Stimulated activated memory B cell treated with anti-CD40 and anti-IgM and Interleukin-4, amounts not matched to agents 10 μg/mL and 1 μg/mL and 100 μg/mL, for 72 hours (primary cell): Measurements from ENCODE around the gene EGFR.

ENCODE experiments used
- ATAC-seq: fragments of 150-1000 bp; cut with Tn5 transposase; 2 replicates; pipeline ENCODE4 v1.10.0; 2021
- H3K27ac Mint-ChIP-seq: one replicate; pipeline ENCODE4 v1.8.0; 2022; ENCODE audit warnings: mild to moderate bottlenecking, mixed read lengths
- H3K27me3 Mint-ChIP-seq: one replicate; pipeline ENCODE4 v1.8.0; 2022; ENCODE audit warnings: mixed read lengths
- H3K36me3 Mint-ChIP-seq: one replicate; pipeline ENCODE4 v1.8.0; 2022; ENCODE audit warnings: mixed read lengths
- H3K4me1 Mint-ChIP-seq: one replicate; pipeline ENCODE4 v1.8.0; 2022; ENCODE audit warnings: mixed read lengths
- H3K4me3 Mint-ChIP-seq: one replicate; pipeline ENCODE4 v1.8.0; 2022; ENCODE audit warnings: mild to moderate bottlenecking, moderate library complexity, mixed read lengths
- H3K9me3 Mint-ChIP-seq: one replicate; pipeline ENCODE4 v1.8.0; 2022; ENCODE audit warnings: mixed read lengths

EGFR gene

DNA sequence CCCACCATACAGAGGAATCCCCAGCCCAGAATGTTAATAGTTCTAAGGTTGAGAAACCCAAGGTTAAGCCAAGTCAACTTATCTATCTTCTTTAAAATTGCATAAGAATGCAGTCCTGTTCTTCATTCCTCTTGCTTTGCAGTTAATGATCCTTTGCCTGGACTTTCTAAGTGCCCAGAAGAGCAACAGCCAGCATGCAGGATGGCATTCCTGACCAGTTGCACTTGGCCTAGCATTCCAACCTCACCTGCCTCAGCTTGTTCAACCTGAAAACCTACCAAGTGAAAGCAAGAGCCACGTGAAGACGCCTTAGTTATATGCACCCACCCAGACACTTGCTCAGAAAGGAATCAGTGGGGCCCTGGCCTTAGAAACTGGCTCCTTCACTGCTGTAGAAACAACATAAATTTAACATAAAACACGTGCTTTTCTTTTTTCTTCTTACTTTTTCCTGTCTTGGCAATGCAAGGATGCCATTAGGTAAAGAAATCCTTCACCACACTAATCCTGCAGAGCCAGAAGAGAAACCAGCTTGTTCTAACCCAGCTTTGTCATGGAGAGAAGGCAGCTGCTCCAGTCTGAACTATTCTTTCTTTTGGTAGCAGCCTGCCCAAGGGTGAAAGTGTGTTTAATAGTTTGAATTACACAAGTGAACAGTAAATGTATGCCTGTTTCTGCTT lies 25.0 kb downstream of the EGFR start:
- Mint-ChIP-seq H3K9me3 (no peaks in the 10 kb centered on the region), H3K4me3 (no peak overlapping the region), H3K36me3 (no peaks in the 10 kb centered on the region), H3K4me1 (no peaks in the 10 kb centered on the region), H3K27me3 (no peaks in the 10 kb centered on the region), H3K27ac (no peak overlapping the region)
- ATAC-seq = no peak

- H3K9me3 Mint-ChIP-seq = no peaks in the 10 kb centered on the region
- H3K27ac Mint-ChIP-seq = no peak overlapping the region
- no peak overlapping the region for H3K4me3 Mint-ChIP-seq
- ATAC-seq = no peak
- H3K4me1 Mint-ChIP-seq = no peaks in the 10 kb centered on the region
- no peaks in the 10 kb centered on the region for H3K36me3 Mint-ChIP-seq
- no peaks in the 10 kb centered on the region for H3K27me3 Mint-ChIP-seq
These were observed 25.5 kb downstream of the EGFR start for GRCh38 chr7:55044371-55044717.

- H3K36me3 Mint-ChIP-seq = no peaks in the 10 kb centered on the region
- H3K27me3 Mint-ChIP-seq = peaks cover 4% of the 10 kb centered on the region
- H3K27ac Mint-ChIP-seq = no peak overlapping the region
- H3K4me1 Mint-ChIP-seq = no peaks in the 10 kb centered on the region
- no peaks in the 10 kb centered on the region for H3K9me3 Mint-ChIP-seq
- H3K4me3 Mint-ChIP-seq = no peak overlapping the region
- no peak for ATAC-seq
These were observed 26.0 kb downstream of the EGFR start for GRCh38 chr7:55044791-55045190.

- no peak for ATAC-seq
- Mint-ChIP-seq H3K4me1 (no peaks in the 10 kb centered on the region), H3K27ac (no peak overlapping the region), H3K9me3 (no peaks in the 10 kb centered on the region), H3K27me3 (peaks cover 10% of the 10 kb centered on the region), H3K36me3 (no peaks in the 10 kb centered on the region), H3K4me3 (no peak overlapping the region)
These were observed 27.9 kb downstream of the EGFR start for GRCh38 chr7:55046582-55047342.

- Mint-ChIP-seq H3K4me1 (no peaks in the 10 kb centered on the region), H3K27ac (no peak overlapping the region), H3K9me3 (no peaks in the 10 kb centered on the region), H3K27me3 (peaks cover 19% of the 10 kb centered on the region), H3K36me3 (no peaks in the 10 kb centered on the region), H3K4me3 (no peak overlapping the region)
- ATAC-seq = no peak
These were observed 29.5 kb downstream of the EGFR start for GRCh38 chr7:55048221-55048859.

- no peak overlapping the region for H3K4me3 Mint-ChIP-seq
- no peaks in the 10 kb centered on the region for H3K4me1 Mint-ChIP-seq
- no peak overlapping the region for H3K27ac Mint-ChIP-seq
- H3K27me3 Mint-ChIP-seq = peaks cover 34% of the 10 kb centered on the region
- no peak for ATAC-seq
- no peaks in the 10 kb centered on the region for H3K9me3 Mint-ChIP-seq
- no peaks in the 10 kb centered on the region for H3K36me3 Mint-ChIP-seq
These were observed 31.5 kb downstream of the EGFR start for GRCh38 chr7:55050281-55050680.

GRCh38 chr7:55052081-55052480 lies 33.3 kb downstream of the EGFR start:
- no peaks in the 10 kb centered on the region for H3K9me3 Mint-ChIP-seq
- no peaks in the 10 kb centered on the region for H3K36me3 Mint-ChIP-seq
- H3K27ac Mint-ChIP-seq = no peak overlapping the region
- ATAC-seq = no peak
- H3K4me3 Mint-ChIP-seq = no peak overlapping the region
- H3K4me1 Mint-ChIP-seq = no peaks in the 10 kb centered on the region
- H3K27me3 Mint-ChIP-seq = peaks cover 35% of the 10 kb centered on the region

GRCh38 chr7:55052741-55053427 lies 34.1 kb downstream of the EGFR start:
- H3K9me3 Mint-ChIP-seq = no peaks in the 10 kb centered on the region
- no peak overlapping the region for H3K4me3 Mint-ChIP-seq
- peaks cover 35% of the 10 kb centered on the region for H3K27me3 Mint-ChIP-seq
- no peak for ATAC-seq
- no peak overlapping the region for H3K27ac Mint-ChIP-seq
- H3K4me1 Mint-ChIP-seq = no peaks in the 10 kb centered on the region
- no peaks in the 10 kb centered on the region for H3K36me3 Mint-ChIP-seq

- Mint-ChIP-seq H3K4me3 (no peak overlapping the region), H3K9me3 (peaks cover 3% of the 10 kb centered on the region), H3K27ac (no peak overlapping the region), H3K27me3 (peaks cover 35% of the 10 kb centered on the region), H3K36me3 (no peaks in the 10 kb centered on the region), H3K4me1 (no peaks in the 10 kb centered on the region)
- ATAC-seq = no peak
These were observed 35.1 kb downstream of the EGFR start for GRCh38 chr7:55053651-55054571.

GRCh38 chr7:55054758-55055157 lies 35.9 kb downstream of the EGFR start:
- Mint-ChIP-seq H3K36me3 (no peaks in the 10 kb centered on the region), H3K4me1 (no peaks in the 10 kb centered on the region), H3K4me3 (no peak overlapping the region), H3K9me3 (peaks cover 3% of the 10 kb centered on the region), H3K27me3 (peaks cover 31% of the 10 kb centered on the region), H3K27ac (no peak overlapping the region)
- no peak for ATAC-seq

GRCh38 chr7:55055479-55055878 lies 36.7 kb downstream of the EGFR start:
- peaks cover 25% of the 10 kb centered on the region for H3K27me3 Mint-ChIP-seq
- H3K4me1 Mint-ChIP-seq = no peaks in the 10 kb centered on the region
- no peaks in the 10 kb centered on the region for H3K36me3 Mint-ChIP-seq
- no peak for ATAC-seq
- peaks cover 3% of the 10 kb centered on the region for H3K9me3 Mint-ChIP-seq
- H3K27ac Mint-ChIP-seq = no peak overlapping the region
- no peak overlapping the region for H3K4me3 Mint-ChIP-seq

GRCh38 chr7:55056068-55056467 lies 37.3 kb downstream of the EGFR start:
- no peak for ATAC-seq
- Mint-ChIP-seq H3K4me3 (no peak overlapping the region), H3K36me3 (no peaks in the 10 kb centered on the region), H3K4me1 (no peaks in the 10 kb centered on the region), H3K27ac (no peak overlapping the region), H3K9me3 (peaks cover 3% of the 10 kb centered on the region), H3K27me3 (peaks cover 25% of the 10 kb centered on the region)

- H3K27ac Mint-ChIP-seq = no peak overlapping the region
- no peaks in the 10 kb centered on the region for H3K4me1 Mint-ChIP-seq
- ATAC-seq = no peak
These were observed 38.0 kb downstream of the EGFR start for GRCh38 chr7:55056577-55057480.

GRCh38 chr7:55058314-55058713 lies 39.5 kb downstream of the EGFR start:
- no peak overlapping the region for H3K4me3 Mint-ChIP-seq
- H3K36me3 Mint-ChIP-seq = no peaks in the 10 kb centered on the region
- peaks cover 3% of the 10 kb centered on the region for H3K9me3 Mint-ChIP-seq
- peaks cover 35% of the 10 kb centered on the region for H3K27me3 Mint-ChIP-seq
- H3K4me1 Mint-ChIP-seq = no peaks in the 10 kb centered on the region
- H3K27ac Mint-ChIP-seq = no peak overlapping the region
- ATAC-seq = no peak

More at GRCh38 chr7:55056577-55057480, 38.0 kb downstream of the EGFR start:
- no peak overlapping the region for H3K4me3 Mint-ChIP-seq
- peaks cover 3% of the 10 kb centered on the region for H3K9me3 Mint-ChIP-seq
- no peaks in the 10 kb centered on the region for H3K36me3 Mint-ChIP-seq
- peaks cover 29% of the 10 kb centered on the region for H3K27me3 Mint-ChIP-seq
